MCF 10A (cell line): ENCODE results near the gene NTPCR. TPM values are rescaled to one million over a fixed set of nuclear protein-coding genes. Genes with fewer than 3 reads are reported as not detected.
"Not testable (repeated sequence)": the region's sequence is repeated elsewhere in the genome, so short reads cannot be mapped to it uniquely, and the experiment has no call there.

ENCODE experiments used
- BruUV-seq: library from RNA; stranded (reverse); fragments of 400-500 nt; replicated peaks from 2 replicates; lab custom pipeline; 2021; lab: Mats Ljungman, UMichigan
- CTCF ChIA-PET: fragments of 300-600 bp; sonication (Branson Sonifier 250); formaldehyde crosslinking; extraction: SDS; loops from one replicate; lab custom pipeline; 2021; ENCODE audit warnings: antibody characterized with exemption, inconsistent platforms; lab: Yijun Ruan, JAX
- POLR2A ChIA-PET: fragments of 300-600, 350-650 bp; sonication (Branson Sonifier 250); formaldehyde crosslinking; extraction: SDS; loops from one replicate; lab custom pipeline; 2020; ENCODE audit warnings: antibody characterized with exemption, inconsistent platforms; lab: Yijun Ruan, JAX
- DNase-seq: peaks from one replicate; pipeline ENCODE4 v3.0.0-alpha.2; 2018; ENCODE audit not compliant: unreplicated experiment
- H3K27ac Mint-ChIP-seq: one replicate; pipeline ENCODE4 v1.8.0; 2022; ENCODE audit warnings: mild to moderate bottlenecking, low read depth, mixed read lengths; ENCODE audit not compliant: unreplicated experiment
- H3K27me3 Mint-ChIP-seq: one replicate; pipeline ENCODE4 v1.8.0; 2022; ENCODE audit warnings: mixed read lengths; ENCODE audit not compliant: insufficient read depth, unreplicated experiment
- H3K36me3 Mint-ChIP-seq: one replicate; pipeline ENCODE4 v1.8.0; 2022; ENCODE audit warnings: mild to moderate bottlenecking, moderate library complexity, mixed read lengths; ENCODE audit not compliant: insufficient read depth, unreplicated experiment
- H3K4me1 Mint-ChIP-seq: one replicate; pipeline ENCODE4 v1.8.0; 2022; ENCODE audit warnings: mixed read lengths; ENCODE audit not compliant: insufficient read depth, unreplicated experiment
- H3K4me3 Mint-ChIP-seq: one replicate; pipeline ENCODE4 v1.8.0; 2022; ENCODE audit warnings: mild to moderate bottlenecking, moderate library complexity, mixed read lengths; ENCODE audit not compliant: unreplicated experiment
- H3K9me3 Mint-ChIP-seq: one replicate; pipeline ENCODE4 v1.8.0; 2022; ENCODE audit warnings: mixed read lengths; ENCODE audit not compliant: unreplicated experiment
- intact Hi-C: fragments of 100-400 bp; cut with micrococcal nuclease; formaldehyde crosslinking; loops from 2 replicates; pipeline ENCODE4 v1.14.1; 2022
- total RNA-seq: library from RNA; stranded (reverse); gene quantifications from 2 replicates; pipeline ENCODE4 v1.2.3, GENCODE V29; 2022
- TF ChIP-seq, protein P1 (sequence below): fragments of 200-600 bp; IDR thresholded peaks from one replicate; pipeline ENCODE4 v1.8.0; 2022; ENCODE audit warnings: antibody characterized with exemption, mild to moderate bottlenecking; ENCODE audit not compliant: unreplicated experiment

NTPCR gene
- total RNA-seq, 1 experiment from 2014 or later, result 129 TPM

GRCh38 chr1:232925421-232926220, 24.8 kb upstream of the NTPCR start:
- ChIA-PET POLR2A (interaction anchor here (1.2 kb wide), 1 partner anchor 9 kb away, joined by 4 read pairs; no protein-coding TSS in a partner anchor), CTCF (interaction anchor here (0.6 kb wide), 1 partner anchor 18 kb away, joined by 3 read pairs; no protein-coding TSS in a partner anchor)
- intact Hi-C loops, result no loop called here
- Mint-ChIP-seq H3K27me3 (no peaks in the 10 kb centered on the region), H3K27ac (no peak overlapping the region), H3K4me3 (no peak overlapping the region), H3K9me3 (no peaks in the 10 kb centered on the region), H3K4me1 (no peaks in the 10 kb centered on the region), H3K36me3 (peaks cover 4% of the 10 kb centered on the region)
- BruUV-seq, result no TSS peak
- DNase-seq, result no peak
- TF ChIP-seq, protein P1, sequence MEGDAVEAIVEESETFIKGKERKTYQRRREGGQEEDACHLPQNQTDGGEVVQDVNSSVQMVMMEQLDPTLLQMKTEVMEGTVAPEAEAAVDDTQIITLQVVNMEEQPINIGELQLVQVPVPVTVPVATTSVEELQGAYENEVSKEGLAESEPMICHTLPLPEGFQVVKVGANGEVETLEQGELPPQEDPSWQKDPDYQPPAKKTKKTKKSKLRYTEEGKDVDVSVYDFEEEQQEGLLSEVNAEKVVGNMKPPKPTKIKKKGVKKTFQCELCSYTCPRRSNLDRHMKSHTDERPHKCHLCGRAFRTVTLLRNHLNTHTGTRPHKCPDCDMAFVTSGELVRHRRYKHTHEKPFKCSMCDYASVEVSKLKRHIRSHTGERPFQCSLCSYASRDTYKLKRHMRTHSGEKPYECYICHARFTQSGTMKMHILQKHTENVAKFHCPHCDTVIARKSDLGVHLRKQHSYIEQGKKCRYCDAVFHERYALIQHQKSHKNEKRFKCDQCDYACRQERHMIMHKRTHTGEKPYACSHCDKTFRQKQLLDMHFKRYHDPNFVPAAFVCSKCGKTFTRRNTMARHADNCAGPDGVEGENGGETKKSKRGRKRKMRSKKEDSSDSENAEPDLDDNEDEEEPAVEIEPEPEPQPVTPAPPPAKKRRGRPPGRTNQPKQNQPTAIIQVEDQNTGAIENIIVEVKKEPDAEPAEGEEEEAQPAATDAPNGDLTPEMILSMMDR, result no peak

- H3K27me3 Mint-ChIP-seq, H3K9me3 Mint-ChIP-seq, H3K36me3 Mint-ChIP-seq, BruUV-seq, H3K4me3 Mint-ChIP-seq, intact Hi-C loops, H3K4me1 Mint-ChIP-seq, H3K27ac Mint-ChIP-seq, DNase-seq: not testable (repeated sequence)
- ChIA-PET CTCF (interaction anchor here (0.9 to 1.1 kb wide), 2 partner anchors 11 to 21 kb away, joined by 3 to 4 read pairs; no protein-coding TSS in a partner anchor), POLR2A (interaction anchor here (1.0 kb wide), 1 partner anchor 10 kb away, joined by 4 read pairs; no protein-coding TSS in a partner anchor)
These were observed 23.2 kb upstream of the NTPCR start for GRCh38 chr1:232927166-232927565.

DNA sequence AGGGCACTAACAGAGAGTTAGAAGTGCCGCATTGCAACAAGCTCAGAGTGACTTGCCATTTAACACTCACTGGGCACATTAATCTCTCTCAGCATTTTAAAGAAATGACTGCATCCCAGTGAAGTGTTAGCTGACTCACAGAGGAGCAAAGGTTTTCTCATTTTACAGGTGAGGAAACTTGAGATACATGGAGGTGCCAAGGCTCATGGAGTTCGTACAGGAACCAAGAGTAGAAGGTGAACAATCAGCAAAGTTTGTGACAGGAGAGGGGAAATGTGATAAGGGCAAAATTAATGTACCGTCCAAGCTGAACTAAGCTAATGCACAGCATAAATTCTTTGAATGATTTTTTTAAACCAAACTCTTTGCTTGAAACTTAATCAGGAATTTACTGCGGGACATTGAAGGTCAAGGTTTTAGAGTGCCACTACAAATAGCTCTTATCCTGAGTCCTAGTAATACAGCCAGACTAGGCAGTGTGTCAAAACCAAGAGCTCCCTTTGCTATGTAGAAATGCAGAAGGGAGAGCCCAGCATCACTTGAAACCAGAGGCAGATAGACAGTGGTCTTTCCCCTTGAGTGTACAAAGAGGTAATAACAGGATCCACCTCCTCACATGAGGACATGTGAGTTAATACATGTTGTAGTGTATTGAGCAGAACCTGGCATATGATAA, 22.4 kb upstream of the NTPCR start:
- ChIA-PET POLR2A (interaction anchor here (0.7 to 1.2 kb wide), 3 partner anchors 9 to 190 kb away, joined by 3 to 4 read pairs (median 3); no protein-coding TSS in a partner anchor), CTCF (interaction anchor here (0.6 to 1.3 kb wide), 7 partner anchors 12 to 1111 kb away, joined by 3 to 4 read pairs (median 3); no protein-coding TSS in a partner anchor)
- H3K36me3 Mint-ChIP-seq, result peaks cover 4% of the 10 kb centered on the region
- intact Hi-C loops, result no loop called here
- no peak overlapping the region for H3K27ac Mint-ChIP-seq
- no TSS peak for BruUV-seq
- no peaks in the 10 kb centered on the region for H3K9me3 Mint-ChIP-seq
- H3K4me3 Mint-ChIP-seq, result no peak overlapping the region
- H3K27me3 Mint-ChIP-seq, result no peaks in the 10 kb centered on the region
- no peak for DNase-seq
- H3K4me1 Mint-ChIP-seq, result no peaks in the 10 kb centered on the region
- TF ChIP-seq, protein P1, result no peak

DNA sequence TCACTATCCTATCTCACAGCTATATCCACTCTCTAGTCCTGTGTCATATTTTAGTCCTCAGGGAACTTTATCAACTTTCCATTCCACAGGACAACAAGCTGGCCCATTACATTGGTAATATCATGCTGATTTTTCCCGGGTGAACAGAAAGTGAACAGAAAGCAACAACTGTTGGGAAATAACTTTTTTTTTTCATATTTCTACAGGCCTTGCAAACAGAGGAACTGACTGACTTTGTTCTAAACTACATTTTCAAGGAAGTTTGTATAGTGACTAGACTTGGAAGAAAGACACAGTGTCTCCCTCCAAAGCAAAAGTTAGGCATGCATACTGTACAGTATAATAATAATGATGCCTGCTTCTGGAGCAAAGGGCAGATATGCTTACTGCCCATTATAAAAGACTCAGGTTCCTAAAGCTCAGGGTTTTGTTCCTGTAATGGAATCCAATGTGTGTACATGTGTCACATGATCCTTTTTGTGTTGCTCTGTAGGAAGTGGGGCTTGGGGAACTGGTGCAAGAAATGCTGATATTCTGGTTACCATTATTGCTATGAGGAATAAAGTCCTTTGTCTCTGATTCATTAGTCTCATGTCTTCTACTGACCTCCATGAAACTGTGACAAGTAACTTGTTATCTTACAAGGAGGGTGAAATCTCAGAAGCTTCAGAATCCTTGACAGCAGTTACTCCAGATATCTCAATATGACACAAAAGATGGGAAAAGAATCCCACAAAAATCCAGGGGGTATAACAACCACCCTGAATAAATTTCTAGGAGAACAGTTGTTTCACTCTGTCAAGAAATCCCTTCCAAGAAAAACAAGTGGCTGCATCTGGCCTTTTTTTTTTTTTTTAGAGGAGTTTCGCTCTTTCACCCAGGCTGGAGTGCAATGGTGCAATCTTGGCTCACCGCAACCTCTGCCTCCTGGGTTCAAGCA, 17.7 kb upstream of the NTPCR start:
- no peak overlapping the region for H3K27ac Mint-ChIP-seq
- DNase-seq, result no peak
- no peaks in the 10 kb centered on the region for H3K27me3 Mint-ChIP-seq
- H3K36me3 Mint-ChIP-seq, result no peaks in the 10 kb centered on the region
- TF ChIP-seq, protein P1, result no peak
- CTCF ChIA-PET, result interaction anchor here (0.6 to 1.0 kb wide), 4 partner anchors 22 to 500 kb away, joined by 3 to 5 read pairs (median 4); no protein-coding TSS in a partner anchor
- intact Hi-C loops, result no loop called here
- peaks cover 7% of the 10 kb centered on the region for H3K4me1 Mint-ChIP-seq
- H3K9me3 Mint-ChIP-seq, result no peaks in the 10 kb centered on the region
- POLR2A ChIA-PET, result no interaction called here
- BruUV-seq, result no TSS peak
- H3K4me3 Mint-ChIP-seq, result no peak overlapping the region
